ENCODE measurements around the gene WDR83. TPM values are rescaled to one million over a fixed set of nuclear protein-coding genes. Genes with fewer than 3 reads are reported as not detected.
"Not testable (repeated sequence)": the region's sequence is repeated elsewhere in the genome, so short reads cannot be mapped to it uniquely, and the experiment has no call there.

WDR83 gene
- total and polyA plus RNA-seq, 2 of the 8 experiments (the other 6 are each of a cell fraction or from before 2014, with no cell fraction given): 12.6 to 15.3 TPM

- H3K27ac ChIP-seq (ENCODE audit: low read depth, low read length); H3K14ac ChIP-seq (ENCODE audit: insufficient read length); H2BK20ac ChIP-seq (ENCODE audit: low read length); H4K20me1 ChIP-seq (replicated peaks in 1 of 2; ENCODE audit: control insufficient read depth in 1 of 2, insufficient read depth in 2 of 2, low read length in 2 of 2); H3K79me1 ChIP-seq (ENCODE audit: low read depth, low read length); H3K27me3 ChIP-seq (replicated peaks in 1 of 4; ENCODE audit: control insufficient read depth in 3 of 4, extremely low read depth in 1 of 4, insufficient read depth in 3 of 4, low read length in 3 of 4); H3K9me3 ChIP-seq (ENCODE audit: insufficient read depth in 2 of 2, low read depth in 1 of 2, low read length in 1 of 2); H2AK5ac ChIP-seq (ENCODE audit: low read depth, low read length); H3K23me2 ChIP-seq (ENCODE audit: low read depth, low read length); POLR2A ChIA-PET (ENCODE audit: partially characterized antibody); H3K4me2 ChIP-seq (ENCODE audit: insufficient read depth in 1 of 2, low read depth in 2 of 2, low read length in 2 of 2); H4K8ac ChIP-seq (ENCODE audit: extremely low read depth, insufficient read depth, low read length); H3K4me1 ChIP-seq (replicated peaks in 1 of 4; ENCODE audit: control insufficient read depth in 3 of 4, insufficient read depth in 4 of 4, low read length in 3 of 4); H2BK15ac ChIP-seq (ENCODE audit: low read length); H2BK5ac ChIP-seq (ENCODE audit: low read depth, low read length); H3K23ac ChIP-seq (ENCODE audit: insufficient read length); H2AFZ ChIP-seq (ENCODE audit: low read length); FAIRE-seq; H3K9ac ChIP-seq (replicated peaks in 1 of 4; ENCODE audit: extremely low read depth in 1 of 4, low read depth in 3 of 4, low read length in 3 of 4); DNase-seq (ENCODE audit: low read depth in 1 of 2, low spot score in 2 of 2); H2BK120ac ChIP-seq (replicated peaks; ENCODE audit: low read depth, low read length); H3K4me3 ChIP-seq (ENCODE audit: extremely low read depth in 1 of 4, insufficient read depth in 2 of 4, low read depth in 3 of 4, low read length in 4 of 4); H4K5ac ChIP-seq (ENCODE audit: insufficient read length, low read depth, low read length); H2BK12ac ChIP-seq (ENCODE audit: low read depth, low read length); H3K4ac ChIP-seq (replicated peaks; ENCODE audit: insufficient read length, low read depth, low read length); H3K18ac ChIP-seq (ENCODE audit: extremely low read depth, low read length); H3K56ac ChIP-seq (replicated peaks; ENCODE audit: insufficient read length, low read depth, low read length); H4K91ac ChIP-seq (replicated peaks; ENCODE audit: insufficient read length, low read length): not testable (repeated sequence)
- 94% methylated on average over 8 of the region's 26 CpGs; no CpG with 5 or more reads in 1 of the 2 experiments for WGBS, 2 experiments (ENCODE audit: extremely low coverage in 1 of 2, insufficient coverage in 1 of 2, insufficient read length in 1 of 2, insufficient replicate concordance in 2 of 2, low coverage in 1 of 2, low lambda C conversion rate in 2 of 2, missing lambda C conversion rate in 1 of 2)
- CTCF ChIA-PET (ENCODE audit: partially characterized antibody): interaction anchor here (1.4 kb wide), 1 partner anchor 55 kb away, joined by 4 read pairs; no protein-coding TSS in a partner anchor
- H3K36me3 ChIP-seq (ENCODE audit: control insufficient read depth in 2 of 4, insufficient read depth in 4 of 4, low read length in 3 of 4): peaks cover 0 to 31% (median 17%) of the 10 kb centered on the region in 4 experiments; a peak in 5 of 8 replicates
- peaks cover 3 to 44% of the 10 kb centered on the region in 2 experiments; a peak in 3 of 4 replicates for H3K79me2 ChIP-seq (ENCODE audit: control insufficient read depth in 1 of 2, insufficient read depth in 2 of 2, low read length in 2 of 2)
Measured at GRCh38 chr19:12621253-12622024, 45.2 kb upstream of the WDR83 start.

Data from H1 (cell line).